GM23338 (cell line): ENCODE results near the gene SH3BP4.

Experiments
- EZH2 ChIP-seq: fragments of 200-600 bp; sonication (generic); IDR thresholded peaks from one replicate; pipeline ENCODE4 v1.8.0; 2017; ENCODE audit warnings: antibody characterized with exemption, mild to moderate bottlenecking, low read depth; ENCODE audit not compliant: unreplicated experiment
- ZNF462 ChIP-seq: fragments of 250-450 bp; sonication (Bioruptor Pico); IDR thresholded peaks from 2 replicates; pipeline ENCODE4 v1.5.0; 2020; ENCODE audit warnings: mild to moderate bottlenecking, moderate library complexity
- TF ChIP-seq, protein P1 (sequence below), 2 experiments: fragments of 200-600 bp in 1 of 2; sonication (generic) in 1 of 2; conservative IDR thresholded peaks; 2 replicates each; pipeline versions ENCODE4 v1.5.1 to v1.6.1; 2016 to 2017; ENCODE audit warnings: antibody characterized with exemption in 2 of 2, low read depth in 2 of 2, mild to moderate bottlenecking in 2 of 2, moderate library complexity in 1 of 2

- TF ChIP-seq, protein P1, sequence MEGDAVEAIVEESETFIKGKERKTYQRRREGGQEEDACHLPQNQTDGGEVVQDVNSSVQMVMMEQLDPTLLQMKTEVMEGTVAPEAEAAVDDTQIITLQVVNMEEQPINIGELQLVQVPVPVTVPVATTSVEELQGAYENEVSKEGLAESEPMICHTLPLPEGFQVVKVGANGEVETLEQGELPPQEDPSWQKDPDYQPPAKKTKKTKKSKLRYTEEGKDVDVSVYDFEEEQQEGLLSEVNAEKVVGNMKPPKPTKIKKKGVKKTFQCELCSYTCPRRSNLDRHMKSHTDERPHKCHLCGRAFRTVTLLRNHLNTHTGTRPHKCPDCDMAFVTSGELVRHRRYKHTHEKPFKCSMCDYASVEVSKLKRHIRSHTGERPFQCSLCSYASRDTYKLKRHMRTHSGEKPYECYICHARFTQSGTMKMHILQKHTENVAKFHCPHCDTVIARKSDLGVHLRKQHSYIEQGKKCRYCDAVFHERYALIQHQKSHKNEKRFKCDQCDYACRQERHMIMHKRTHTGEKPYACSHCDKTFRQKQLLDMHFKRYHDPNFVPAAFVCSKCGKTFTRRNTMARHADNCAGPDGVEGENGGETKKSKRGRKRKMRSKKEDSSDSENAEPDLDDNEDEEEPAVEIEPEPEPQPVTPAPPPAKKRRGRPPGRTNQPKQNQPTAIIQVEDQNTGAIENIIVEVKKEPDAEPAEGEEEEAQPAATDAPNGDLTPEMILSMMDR (conservative IDR thresholded peaks at IDR 0.05; ENCODE audit: low read depth in 2 of 2): no peak
- TF ChIP-seq EZH2 (no peak), ZNF462 (CRISPR knock-in tag) (no peak)
Observed at GRCh38 chr2:235028646-235029045, 76.8 kb downstream of the SH3BP4 start.
